GM19324 (cell line): ENCODE results near the gene CATSPERD.
"Not testable (repeated sequence)": the region's sequence is repeated elsewhere in the genome, so short reads cannot be mapped to it uniquely, and the experiment has no call there.

ENCODE experiments used
- ATAC-seq: cut with Tn5 transposase; IDR thresholded peaks from one replicate; pipeline ENCODE4 v1.9.1; 2021; ENCODE audit warnings: mild to moderate bottlenecking, moderate library complexity; ENCODE audit not compliant: unreplicated experiment, low FRiP score

Gene CATSPERD

GRCh38 chr19:5697890-5698634 is 22.4 kb upstream of the CATSPERD start:
- ATAC-seq, result no peak

GRCh38 chr19:5698635-5699422 is 21.6 kb upstream of the CATSPERD start:
- no peak for ATAC-seq

GRCh38 chr19:5700455-5701092 is 19.9 kb upstream of the CATSPERD start:
- no peak for ATAC-seq

GRCh38 chr19:5702053-5702410 is 18.4 kb upstream of the CATSPERD start:
- ATAC-seq, result not testable (repeated sequence)

- ATAC-seq, result no peak
Measured at GRCh38 chr19:5703819-5704818, 16.3 kb upstream of the CATSPERD start.

- ATAC-seq, result no peak
Measured at GRCh38 chr19:5705552-5705951, 14.9 kb upstream of the CATSPERD start.

GRCh38 chr19:5706876-5707573 is 13.4 kb upstream of the CATSPERD start:
- no peak for ATAC-seq

GRCh38 chr19:5707576-5708575 is 12.6 kb upstream of the CATSPERD start:
- no peak for ATAC-seq

GRCh38 chr19:5711025-5711424 is 9.4 kb upstream of the CATSPERD start:
- no peak for ATAC-seq

GRCh38 chr19:5711713-5712161 is 8.7 kb upstream of the CATSPERD start:
- ATAC-seq, result no peak

GRCh38 chr19:5713228-5713627 is 7.2 kb upstream of the CATSPERD start:
- ATAC-seq, result no peak

GRCh38 chr19:5714816-5715215 is 5.6 kb upstream of the CATSPERD start:
- ATAC-seq, result no peak

- no peak for ATAC-seq
Measured at GRCh38 chr19:5717215-5717935, 3.1 kb upstream of the CATSPERD start.

- ATAC-seq, result no peak
Measured at GRCh38 chr19:5718037-5718578, 2.3 kb upstream of the CATSPERD start.

- no peak for ATAC-seq
Measured at GRCh38 chr19:5718579-5719273, 1.7 kb upstream of the CATSPERD start.

- no peak for ATAC-seq
Measured at GRCh38 chr19:5719274-5719960, 1.0 kb upstream of the CATSPERD start.
